Upper lobe of left lung (tissue), 6 donors: ENCODE results near the gene DNLZ. TPM values are rescaled to one million over a fixed set of nuclear protein-coding genes. Genes with fewer than 3 reads are reported as not detected.

ENCODE experiments used
- ATAC-seq, 2 donors: fragments of 200-7000 bp; cut with Tn5 transposase; one replicate each; pipeline ENCODE4 v1.9.1; 2022; ENCODE audit warnings: mild to moderate bottlenecking in 2 of 2, moderate library complexity in 2 of 2; ENCODE audit not compliant: low FRiP score in 2 of 2
- DNase-seq, 2 donors: peaks; one replicate each; pipeline ENCODE4 v3.0.0-alpha.2; 2019 to 2020
- H3K27ac ChIP-seq, 4 donors: fragments of 200-600 bp; sonication (generic); one replicate each; pipeline ENCODE4 v1.5.1; 2016 to 2019
- H3K27me3 ChIP-seq, 4 donors: fragments of 200-600 bp; sonication (generic); one replicate each; pipeline ENCODE4 v1.5.1; 2017 to 2019
- H3K36me3 ChIP-seq, 4 donors: fragments of 200-600 bp; sonication (generic); one replicate each; pipeline ENCODE4 v1.5.1; 2016 to 2019
- H3K4me1 ChIP-seq, 4 donors: fragments of 200-600 bp; sonication (generic); one replicate each; pipeline ENCODE4 v1.5.1; 2018 to 2019
- H3K4me3 ChIP-seq, 4 donors: fragments of 200-600 bp; sonication (generic); one replicate each; pipeline ENCODE4 v1.5.1; 2017 to 2019; ENCODE audit warnings: mild to moderate bottlenecking in 2 of 4, moderate library complexity in 1 of 4
- H3K9me3 ChIP-seq, 4 donors: fragments of 200-600 bp; sonication (generic); one replicate each; pipeline ENCODE4 v1.5.1; 2018 to 2019
- CTCF ChIP-seq, 6 experiments: fragments of 450-650 bp in 4 of 6; fragments of 200-600 bp in 2 of 6; sonication (generic) in 2 of 6; IDR thresholded peaks; one replicate each; pipeline ENCODE4 v1.5.1; 2016 to 2019; ENCODE audit warnings: antibody characterized with exemption in 6 of 6
- EP300 ChIP-seq, 4 donors: sonication (generic); formaldehyde crosslinking; IDR thresholded peaks; one replicate each; pipeline ENCODE4 v1.5.1; 2017; ENCODE audit warnings: antibody characterized with exemption in 4 of 4, control low read depth in 2 of 4
- POLR2A ChIP-seq, 4 donors: fragments of 450-650 bp; IDR thresholded peaks; one replicate each; pipeline ENCODE4 v1.5.1; 2016 to 2017; ENCODE audit warnings: antibody characterized with exemption in 4 of 4, mild to moderate bottlenecking in 2 of 4
- POLR2AphosphoS5 ChIP-seq, 2 donors: sonication (generic); formaldehyde crosslinking; IDR thresholded peaks; one replicate each; pipeline ENCODE4 v1.5.1; 2017; ENCODE audit warnings: antibody characterized with exemption in 2 of 2
- WGBS, 2 donors: methylation state at CpG; one replicate each; pipeline ENCODE4 v1.1.5; 2017 to 2018; 5-methylcytosine and 5-hydroxymethylcytosine counted together
- total RNA-seq, 6 donors: library from RNA; depleted of rRNA in 4 of 6; stranded (reverse); fragments of >200 nt in 4 of 6; gene quantifications; one replicate each; pipeline versions ENCODE4 v1.1.0 to v1.2.1, GENCODE V29; 2016 to 2021
- donor health status: DM: no; HTN: no; CAD: no; lungs with moderate emphysema.
- donor health status: DM: no; HTN: yes; CAD: no; lungs with severe emphysema.

DNLZ gene
- total RNA-seq, 6 donors from 2014 or later: 5.2 to 35.9 (median 19.4) TPM

- Histone ChIP-seq H3K9me3 (no peaks in the 10 kb centered on the region), H3K27ac (no peak overlapping the region), H3K36me3 (peaks cover 22 to 96% (median 80%) of the 10 kb centered on the region in 4 donors), H3K4me3 (no peak overlapping the region), H3K4me1 (no peaks in the 10 kb centered on the region), H3K27me3 (no peaks in the 10 kb centered on the region)
- 91 to 94% methylated on average over 14 to 19 of the region's 21 CpGs for WGBS, 2 donors
- ATAC-seq: peak in 1 of 2 donors; percentile 26
- peak in 1 of 2 donors; percentile 75 for DNase-seq
- TF ChIP-seq CTCF (IDR thresholded peaks at IDR 0.05) (no peak), POLR2AphosphoS5 (IDR thresholded peaks at IDR 0.05) (no peak), POLR2A (IDR thresholded peaks at IDR 0.05) (no peak), EP300 (IDR thresholded peaks at IDR 0.05) (no peak)
Measured at GRCh38 chr9:136392538-136393449, 29.2 kb upstream of the DNLZ start.

- peak in 1 of 2 donors; percentile 63 for DNase-seq
Measured at GRCh38 chr9:136391737-136392537, 28.4 kb upstream of the DNLZ start.

GRCh38 chr9:136389396-136389795, 25.9 kb upstream of the DNLZ start:
- Histone ChIP-seq H3K27me3 (no peaks in the 10 kb centered on the region), H3K27ac (no peak overlapping the region), H3K4me3 (no peak overlapping the region), H3K36me3 (peaks cover 14 to 94% (median 71%) of the 10 kb centered on the region in 4 donors), H3K9me3 (no peaks in the 10 kb centered on the region), H3K4me1 (no peaks in the 10 kb centered on the region)
- ATAC-seq (no peak), DNase-seq (peak in 1 of 2 donors; percentile 35)
- 83 to 89% methylated on average over 9 to 14 of the region's 14 CpGs for WGBS, 2 donors
- TF ChIP-seq POLR2A (IDR thresholded peaks at IDR 0.05) (no peak), CTCF (IDR thresholded peaks at IDR 0.05) (no peak), POLR2AphosphoS5 (IDR thresholded peaks at IDR 0.05) (no peak), EP300 (IDR thresholded peaks at IDR 0.05) (no peak)

More at GRCh38 chr9:136391737-136392537, 28.4 kb upstream of the DNLZ start:
- Histone ChIP-seq H3K4me3 (no peak overlapping the region), H3K27me3 (no peaks in the 10 kb centered on the region), H3K27ac (no peak overlapping the region), H3K4me1 (no peaks in the 10 kb centered on the region), H3K9me3 (no peaks in the 10 kb centered on the region), H3K36me3 (peaks cover 26 to 97% (median 83%) of the 10 kb centered on the region in 4 donors)
- no peak for ATAC-seq
- no peak for TF ChIP-seq CTCF (IDR thresholded peaks at IDR 0.05)
- no peak for TF ChIP-seq POLR2AphosphoS5 (IDR thresholded peaks at IDR 0.05)
- no peak for TF ChIP-seq POLR2A (IDR thresholded peaks at IDR 0.05)
- TF ChIP-seq EP300 (IDR thresholded peaks at IDR 0.05): no peak
- WGBS, 2 donors: 93% methylated on average over 19 to 28 of the region's 28 CpGs

GRCh38 chr9:136387217-136387616, 23.7 kb upstream of the DNLZ start:
- DNase-seq: peak in 1 of 2 donors; percentile 69
- peaks cover 8 to 94% (median 73%) of the 10 kb centered on the region in 4 donors for H3K36me3 ChIP-seq
- 96 to 97% methylated on average over 16 to 19 of the region's 19 CpGs for WGBS, 2 donors
- no peaks in the 10 kb centered on the region for H3K27me3 ChIP-seq
- no peak overlapping the region for H3K4me3 ChIP-seq
- H3K9me3 ChIP-seq: no peaks in the 10 kb centered on the region
- H3K4me1 ChIP-seq: no peaks in the 10 kb centered on the region
- H3K27ac ChIP-seq: no peak overlapping the region
- no peak for ATAC-seq
- no peak for TF ChIP-seq POLR2A (IDR thresholded peaks at IDR 0.05)

GRCh38 chr9:136386018-136386417, 22.5 kb upstream of the DNLZ start:
- no peak for ATAC-seq

More at GRCh38 chr9:136386018-136386417, 22.5 kb upstream of the DNLZ start:
- TF ChIP-seq CTCF (IDR thresholded peaks at IDR 0.05) (no peak), POLR2A (IDR thresholded peaks at IDR 0.05) (no peak)
- no peak for DNase-seq
- H3K27me3 ChIP-seq: no peaks in the 10 kb centered on the region
- H3K36me3 ChIP-seq: peaks cover 8 to 94% (median 75%) of the 10 kb centered on the region in 4 donors
- H3K27ac ChIP-seq: no peak overlapping the region
- no peaks in the 10 kb centered on the region for H3K9me3 ChIP-seq
- 71 to 89% methylated on average over 13 of the region's 13 CpGs for WGBS, 2 donors
- H3K4me3 ChIP-seq: no peak overlapping the region
- H3K4me1 ChIP-seq: no peaks in the 10 kb centered on the region
